Head of caudate nucleus (tissue), 42 donors: Measurements from ENCODE around the gene ZNF487.
"Not testable (repeated sequence)": the region's sequence is repeated elsewhere in the genome, so short reads cannot be mapped to it uniquely, and the experiment has no call there.

Experiments
- DNase-seq, 42 donors: peaks; one replicate each; pipeline versions ENCODE4 v3.0.0 to v3.0.0-alpha.2; 2020 to 2021; ENCODE audit warnings: mixed read lengths in 7 of 42
- intact Hi-C: fragments of 100-400 bp; cut with DNase I; formaldehyde crosslinking; loops from one replicate; pipeline ENCODE4 v1.15.0; 2022

The ZNF487 gene

GRCh38 chr10:43436291-43437140 lies at the start of gene ZNF487:
TSS of gene ZNF487 (plus strand) at chr10:43437111. CDS start at chr10:43475814, 38,703 bp downstream.
- peak; percentile 73 to 95 (median 89) for DNase-seq
- intact Hi-C loops = loop anchor here (5.0 kb wide), 1 partner anchor 39 kb away; no protein-coding TSS in a partner anchor

DNA sequence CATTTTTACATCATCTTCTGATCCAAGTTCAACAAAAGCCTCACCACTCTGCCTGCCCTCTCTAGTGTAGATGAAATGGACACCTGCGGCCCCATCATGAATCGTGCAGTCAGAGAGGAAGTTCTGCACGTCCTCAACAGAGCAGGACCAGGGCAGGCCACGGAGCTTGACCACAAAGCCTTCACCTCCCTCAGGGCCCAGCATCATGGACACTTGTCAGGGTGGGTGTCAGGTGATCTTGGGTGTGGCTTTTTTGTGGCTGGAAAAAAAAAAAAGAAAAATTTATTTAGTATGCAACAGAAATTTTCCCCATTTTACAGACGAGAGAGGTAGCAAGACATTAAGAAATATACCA lies 49.3 kb upstream of the ZNF487 start:
- intact Hi-C loops = no loop called here
- peak in 2 of 42 donors; percentile 13 to 30 for DNase-seq

DNA sequence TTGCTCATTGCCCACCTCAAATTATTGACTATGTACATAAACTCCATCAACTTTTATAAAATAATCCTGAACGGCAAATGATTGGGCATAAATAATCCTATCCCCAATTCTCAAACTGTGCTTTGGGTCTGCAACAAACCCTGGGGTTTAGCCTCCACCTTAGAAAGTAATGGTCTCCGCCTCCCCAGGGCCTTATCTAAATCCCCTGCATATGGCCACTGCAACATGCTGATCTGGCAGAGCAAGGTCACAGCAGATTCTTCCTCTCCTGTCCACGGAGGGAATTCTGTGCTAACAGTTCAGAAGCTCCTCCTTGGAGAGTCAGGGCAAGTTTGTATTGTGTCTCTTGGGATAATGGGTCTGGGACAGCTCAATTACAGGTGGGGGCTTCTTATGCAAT lies 47.0 kb upstream of the ZNF487 start:
- intact Hi-C loops = no loop called here
- peak in 1 of 42 donors; percentile 8 for DNase-seq

DNA sequence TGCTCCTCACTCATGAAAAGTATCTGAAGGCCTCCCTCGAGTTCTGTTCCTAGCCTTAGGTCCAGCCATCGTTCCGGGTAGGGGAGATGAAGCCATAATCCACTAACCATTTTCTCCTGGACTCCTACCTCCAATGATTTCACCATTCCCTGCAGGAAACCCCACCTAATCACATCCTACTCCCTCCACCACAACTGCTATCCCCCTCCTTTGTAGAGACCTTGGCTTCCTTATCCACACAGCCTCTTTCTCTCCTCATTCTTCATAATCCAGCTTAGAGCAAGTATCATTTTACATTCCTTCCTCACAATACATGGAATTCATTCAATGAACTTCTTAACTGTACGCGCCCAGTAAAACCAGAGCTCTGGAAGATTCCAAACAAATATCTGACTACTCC lies 46.6 kb upstream of the ZNF487 start:
- DNase-seq = peak in 1 of 42 donors; percentile 26
- intact Hi-C loops = no loop called here

GRCh38 chr10:43390759-43391158 lies 46.2 kb upstream of the ZNF487 start:
- peak in 39 of 42 donors; percentile 22 to 83 (median 63) for DNase-seq
- intact Hi-C loops = no loop called here

DNA sequence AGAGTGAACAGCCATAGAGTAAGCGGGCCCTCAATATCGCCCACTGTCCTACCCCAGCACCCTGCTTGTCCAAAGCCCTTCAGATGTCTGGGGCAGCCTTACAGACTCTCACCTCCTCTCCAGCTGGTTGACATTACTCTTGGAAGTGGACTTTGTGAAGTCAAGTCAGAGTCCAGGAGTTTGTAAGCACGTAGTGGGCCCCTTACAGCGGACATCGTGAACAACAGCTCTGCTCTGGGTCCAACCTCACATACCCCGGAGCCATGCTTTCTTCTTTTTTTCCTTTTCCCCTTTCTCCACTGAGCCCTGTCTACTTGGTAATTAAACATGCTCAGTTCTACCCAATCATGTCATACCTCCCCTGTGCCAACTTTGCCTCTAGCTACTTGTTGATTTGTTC lies 45.4 kb upstream of the ZNF487 start:
- peak in 3 of 42 donors; percentile 12 to 22 (median 12) for DNase-seq
- intact Hi-C loops = no loop called here

- intact Hi-C loops = no loop called here
- no peak for DNase-seq
These were observed 44.2 kb upstream of the ZNF487 start for GRCh38 chr10:43392748-43393147.

DNA sequence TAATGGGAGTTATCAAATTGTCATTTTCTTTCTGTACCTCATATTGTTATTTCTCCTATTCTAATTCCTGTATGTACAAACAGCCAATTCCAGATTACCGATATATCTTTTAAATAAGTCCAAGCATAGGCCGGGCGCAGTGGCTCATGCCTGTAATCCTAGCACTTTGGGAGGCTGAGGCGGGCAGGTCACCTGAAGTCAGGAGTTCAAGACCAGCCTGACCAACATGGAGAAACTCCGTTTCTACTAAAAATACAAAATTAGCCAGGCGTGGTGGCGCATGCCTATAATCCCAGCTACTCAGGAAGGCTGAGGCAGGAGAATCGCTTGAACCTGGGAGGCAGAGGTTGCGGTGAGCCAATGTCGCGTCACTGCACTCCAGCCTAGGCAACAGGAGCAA lies 43.7 kb upstream of the ZNF487 start:
- intact Hi-C loops = not testable (repeated sequence)
- DNase-seq = peak in 2 of 42 donors; percentile 5 to 13

DNA sequence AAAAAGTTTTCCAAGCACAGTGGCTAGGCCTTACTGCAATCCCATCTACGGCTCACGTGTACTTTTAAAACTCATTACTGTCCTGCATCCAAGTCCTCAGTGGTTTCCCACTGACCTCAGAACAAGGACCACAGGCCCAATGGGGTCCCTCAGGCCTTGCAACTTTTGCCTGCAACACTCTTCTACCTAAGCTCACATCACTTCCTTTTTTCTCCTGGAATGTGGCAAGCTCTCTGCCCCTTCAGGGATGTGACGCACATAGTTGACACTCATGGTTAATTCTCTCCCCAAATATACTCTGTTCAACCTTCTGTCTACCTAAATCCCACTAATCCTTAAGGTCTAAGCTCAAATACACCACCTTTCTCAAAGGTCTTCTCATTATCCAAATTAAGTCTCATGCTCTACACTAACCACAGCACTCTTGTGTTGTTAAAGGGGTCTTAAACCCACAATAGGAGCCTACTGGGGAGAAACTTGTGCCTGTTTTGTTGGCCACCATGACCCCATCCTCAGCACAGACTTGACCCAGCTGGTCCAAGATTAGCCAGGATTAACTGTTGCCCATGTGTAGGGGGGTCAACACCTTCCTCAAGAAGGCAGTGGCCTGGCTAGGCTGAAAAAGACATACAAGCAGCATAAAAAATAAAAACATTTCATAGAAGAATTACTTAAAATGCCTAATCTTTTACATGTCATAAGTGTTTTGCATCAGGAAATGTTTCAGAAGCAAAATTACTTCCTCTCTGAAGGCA lies 43.1 kb upstream of the ZNF487 start:
- peak in 2 of 42 donors; percentile 3 to 10 for DNase-seq
- intact Hi-C loops = no loop called here

- intact Hi-C loops = loop anchor here (5.0 kb wide), 1 partner anchor 42 kb away; the partner anchor contains the start of gene ZNF487
- peak in 3 of 42 donors; percentile 8 to 18 (median 8) for DNase-seq
These were observed 42.0 kb upstream of the ZNF487 start for GRCh38 chr10:43394868-43395267.

GRCh38 chr10:43395571-43396060 lies 41.3 kb upstream of the ZNF487 start:
- DNase-seq = peak in 4 of 42 donors; percentile 16 to 43 (median 22)
- intact Hi-C loops = loop anchor here (5.0 kb wide), 1 partner anchor 42 kb away; the partner anchor contains the start of gene ZNF487

DNA sequence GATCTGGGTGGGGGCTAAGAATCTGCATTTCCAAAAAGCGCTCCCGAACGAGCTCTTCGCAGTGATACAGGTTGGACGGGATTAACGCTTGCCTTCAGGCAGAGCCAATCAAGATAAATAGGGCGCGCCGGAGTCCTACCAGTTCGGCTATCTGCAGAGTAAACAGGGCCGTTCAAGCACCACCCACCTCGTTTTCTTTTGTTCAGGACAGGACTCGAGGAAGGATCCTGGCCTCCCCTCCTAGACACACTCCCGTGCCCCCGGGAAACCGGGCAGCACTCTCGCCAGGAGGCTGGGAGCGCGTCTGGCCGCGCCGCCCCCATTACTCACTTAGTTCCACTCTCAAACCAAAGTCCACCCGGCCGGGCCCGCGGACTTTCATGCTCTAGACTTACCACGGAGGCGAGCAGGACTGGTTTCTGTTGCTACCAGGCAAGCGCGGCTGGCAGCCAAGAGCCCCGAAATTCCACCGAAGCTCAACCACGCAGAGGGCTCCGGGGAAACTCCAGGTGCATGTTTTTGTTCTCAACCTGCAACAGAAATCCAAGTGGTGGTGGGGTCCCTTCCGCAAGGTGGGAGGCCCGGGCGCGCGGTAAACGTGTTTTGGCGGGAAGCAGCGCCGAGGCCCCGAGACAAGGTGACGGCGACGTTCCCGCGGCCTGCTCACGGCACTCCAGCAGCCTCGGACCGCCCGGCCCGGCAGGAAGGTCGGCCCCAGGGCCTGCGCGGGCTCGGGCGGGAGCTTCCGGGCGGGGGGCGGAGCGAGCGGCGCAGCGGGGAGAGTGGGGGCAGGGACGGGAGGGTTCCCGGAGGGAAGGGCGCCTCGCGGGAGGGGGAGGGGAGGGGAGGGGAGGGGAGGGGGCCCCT lies 40.6 kb upstream of the ZNF487 start:
- peak; percentile 36 to 93 (median 82) for DNase-seq
- intact Hi-C loops = loop anchor here (5.0 kb wide), 1 partner anchor 41 kb away; the partner anchor contains the start of gene ZNF487

DNA sequence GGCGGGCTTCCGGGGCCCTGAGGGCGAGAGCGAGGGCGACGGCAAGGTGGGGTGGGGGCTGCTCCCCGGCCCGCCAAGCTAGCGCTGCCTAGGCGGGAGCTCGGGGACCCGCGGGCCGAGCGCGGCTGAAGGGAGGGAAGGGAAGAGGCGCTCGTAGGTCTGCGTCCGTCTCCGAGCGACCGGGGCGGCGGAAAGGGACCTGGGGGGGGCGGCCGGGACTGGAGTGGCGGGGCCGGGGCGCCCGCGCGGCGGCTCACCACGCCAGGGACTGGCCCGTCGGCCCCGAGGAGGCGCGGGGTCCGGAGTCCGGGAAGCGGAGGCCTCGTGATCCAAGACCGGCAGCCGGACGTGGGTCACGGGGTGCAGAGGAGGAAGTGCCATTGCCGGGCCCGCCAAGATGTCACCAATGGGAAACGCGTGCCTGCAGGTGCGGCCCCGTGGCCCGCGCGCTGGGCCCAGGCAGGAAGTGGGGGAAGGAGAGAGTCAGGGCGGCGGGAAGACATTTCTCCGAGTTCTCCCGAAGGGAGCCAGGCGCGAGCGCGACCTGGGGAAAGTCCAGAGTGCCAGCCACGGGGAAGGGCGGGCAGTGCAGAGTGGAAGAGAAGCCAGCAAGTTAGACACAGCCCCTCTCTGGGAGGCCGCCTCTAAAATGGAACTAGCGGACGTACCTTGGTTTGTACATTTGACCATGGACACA lies 39.8 kb upstream of the ZNF487 start:
- intact Hi-C loops = loop anchor here (5.0 kb wide), 1 partner anchor 40 kb away; the partner anchor contains the start of gene ZNF487
- DNase-seq = peak; percentile 63 to 94 (median 85)

GRCh38 chr10:43398939-43399319 lies 38.0 kb upstream of the ZNF487 start:
- DNase-seq = no peak
- intact Hi-C loops = loop anchor here (5.0 kb wide), 1 partner anchor 38 kb away; the partner anchor contains the start of gene ZNF487

- intact Hi-C loops = loop anchor here (5.0 kb wide), 1 partner anchor 38 kb away; the partner anchor contains the start of gene ZNF487
These were observed 37.3 kb upstream of the ZNF487 start for GRCh38 chr10:43399320-43400310.

GRCh38 chr10:43401627-43402026 lies 35.3 kb upstream of the ZNF487 start:
- DNase-seq = peak in 3 of 42 donors; percentile 9 to 33 (median 22)
- intact Hi-C loops = no loop called here

More at GRCh38 chr10:43399320-43400310, 37.3 kb upstream of the ZNF487 start:
- no peak for DNase-seq

- intact Hi-C loops = no loop called here
- no peak for DNase-seq
These were observed 34.7 kb upstream of the ZNF487 start for GRCh38 chr10:43402176-43402575.
